H1 (cell line): ENCODE measurements around the gene CXCL10. TPM values are rescaled to one million over a fixed set of nuclear protein-coding genes. Genes with fewer than 3 reads are reported as not detected.

Experiments used
- CTCF ChIA-PET: fragments of 300-600 bp; sonication (Branson Sonifier 250); formaldehyde crosslinking; loops from one replicate; lab custom pipeline; 2021; ENCODE audit not compliant: partially characterized antibody; lab: Charles Lee
- POLR2A ChIA-PET: fragments of 300-600 bp; sonication (Branson Sonifier 250); formaldehyde crosslinking; loops from one replicate; lab custom pipeline; 2021; ENCODE audit warnings: inconsistent platforms; ENCODE audit not compliant: partially characterized antibody; lab: Charles Lee
- DNase-seq, 2 experiments: peaks; one replicate each; pipeline versions ENCODE4 v3.0.0 to v3.0.0-alpha.2; 2010 to 2022; ENCODE audit warnings: low spot score in 2 of 2, low read depth in 1 of 2, mixed read lengths in 1 of 2
- FAIRE-seq: peaks from 2 replicates; lab custom pipeline; 2011; peaks lifted over from hg19 to GRCh38; lab: Jason Lieb, UNC
- H2AFZ ChIP-seq: 2 replicates; pipeline ENCODE4 v1.8.1; 2012; ENCODE audit warnings: low read length, inconsistent platforms
- H2AK5ac ChIP-seq: 2 replicates; pipeline ENCODE4 v1.6.1; 2013; ENCODE audit warnings: low read depth, low read length
- H2BK120ac ChIP-seq: replicated peaks from 2 replicates; pipeline ENCODE3; 2013; ENCODE audit warnings: low read depth, low read length, inconsistent platforms
- H2BK12ac ChIP-seq: 2 replicates; pipeline ENCODE4 v1.6.1; 2013; ENCODE audit warnings: low read depth, low read length
- H2BK15ac ChIP-seq: 2 replicates; pipeline ENCODE4 v1.6.1; 2013; ENCODE audit warnings: low read length
- H2BK20ac ChIP-seq: 2 replicates; pipeline ENCODE4 v1.6.1; 2013; ENCODE audit warnings: low read length
- H2BK5ac ChIP-seq: 2 replicates; pipeline ENCODE4 v1.6.1; 2013; ENCODE audit warnings: low read depth, low read length
- H3K14ac ChIP-seq: 2 replicates; pipeline ENCODE4 v1.6.1; 2013; ENCODE audit warnings: inconsistent platforms; ENCODE audit not compliant: insufficient read length
- H3K18ac ChIP-seq: 2 replicates; pipeline ENCODE4 v1.6.1; 2013; ENCODE audit warnings: low read length; ENCODE audit errors: extremely low read depth
- H3K23ac ChIP-seq: 2 replicates; pipeline ENCODE4 v1.6.1; 2013; ENCODE audit warnings: inconsistent platforms; ENCODE audit not compliant: insufficient read length
- H3K23me2 ChIP-seq: 2 replicates; pipeline ENCODE4 v1.6.1; 2013; ENCODE audit warnings: low read depth, low read length
- H3K27ac ChIP-seq: 2 replicates; pipeline ENCODE4 v1.6.1; 2011; ENCODE audit warnings: low read depth, low read length, inconsistent platforms
- H3K27me3 ChIP-seq, 4 experiments: replicated peaks in 1 of 4; 1 replicate in 1 of 4; 2 replicates in 3 of 4; pipeline versions ENCODE4 v1.6.1 to v1.8.1; 2011 to 2013; ENCODE audit warnings: low read length in 3 of 4, mild to moderate bottlenecking in 3 of 4, inconsistent platforms in 2 of 4, mixed read lengths in 2 of 4, moderate library complexity in 1 of 4; ENCODE audit not compliant: control insufficient read depth in 3 of 4, insufficient read depth in 3 of 4; ENCODE audit errors: extremely low read depth in 1 of 4
- H3K36me3 ChIP-seq, 4 experiments: 2 replicates each; pipeline versions ENCODE4 v1.6.1 to v1.8.1; 2011 to 2013; ENCODE audit warnings: mild to moderate bottlenecking in 4 of 4, low read length in 3 of 4, moderate library complexity in 2 of 4, control low read depth in 1 of 4, inconsistent platforms in 1 of 4; ENCODE audit not compliant: insufficient read depth in 4 of 4, control insufficient read depth in 2 of 4
- H3K4ac ChIP-seq: replicated peaks from 2 replicates; pipeline ENCODE3; 2013; ENCODE audit warnings: low read length, low read depth, mixed read lengths, inconsistent platforms; ENCODE audit not compliant: insufficient read length
- H3K4me1 ChIP-seq, 4 experiments: replicated peaks in 1 of 4; 1 replicate in 1 of 4; 2 replicates in 3 of 4; pipeline versions ENCODE4 v1.6.1 to v1.8.1; 2011 to 2013; ENCODE audit warnings: low read length in 3 of 4, inconsistent platforms in 2 of 4, mixed read lengths in 1 of 4; ENCODE audit not compliant: insufficient read depth in 4 of 4, control insufficient read depth in 3 of 4
- H3K4me2 ChIP-seq, 2 experiments: 2 replicates each; pipeline versions ENCODE4 v1.6.1 to v1.8.1; 2011 to 2013; ENCODE audit warnings: low read depth in 2 of 2, low read length in 2 of 2, control low read depth in 1 of 2, inconsistent platforms in 1 of 2, mild to moderate bottlenecking in 1 of 2; ENCODE audit not compliant: insufficient read depth in 1 of 2
- H3K4me3 ChIP-seq, 4 experiments: fragments of 200-600, 300-600 bp in 1 of 4; sonication (generic), shearing (Covaris generic), sonication (Bioruptor Twin) in 1 of 4; 2 replicates each; pipeline versions ENCODE4 v1.5.1 to v1.8.1; 2011 to 2016; ENCODE audit warnings: low read length in 4 of 4, low read depth in 3 of 4, control low read depth in 2 of 4, inconsistent platforms in 2 of 4, mild to moderate bottlenecking in 2 of 4, mixed read lengths in 1 of 4, moderate library complexity in 1 of 4; ENCODE audit not compliant: insufficient read depth in 2 of 4; ENCODE audit errors: extremely low read depth in 1 of 4
- H3K56ac ChIP-seq: replicated peaks from 2 replicates; pipeline ENCODE3; 2013; ENCODE audit warnings: low read depth, mild to moderate bottlenecking, mixed read lengths, low read length, inconsistent platforms; ENCODE audit not compliant: insufficient read length
- H3K79me1 ChIP-seq: 2 replicates; pipeline ENCODE4 v1.6.1; 2013; ENCODE audit warnings: low read depth, low read length, control low read depth
- H3K79me2 ChIP-seq, 2 experiments: 2 replicates each; pipeline versions ENCODE4 v1.6.1 to v1.8.1; 2012 to 2013; ENCODE audit warnings: low read length in 2 of 2, mild to moderate bottlenecking in 2 of 2, inconsistent platforms in 1 of 2; ENCODE audit not compliant: insufficient read depth in 2 of 2, control insufficient read depth in 1 of 2
- H3K9ac ChIP-seq, 4 experiments: replicated peaks in 1 of 4; 1 replicate in 1 of 4; 2 replicates in 3 of 4; pipeline versions ENCODE4 v1.6.1 to v1.8.1; 2011 to 2013; ENCODE audit warnings: low read depth in 3 of 4, low read length in 3 of 4, control low read depth in 2 of 4, mild to moderate bottlenecking in 2 of 4, moderate library complexity in 2 of 4, inconsistent platforms in 1 of 4; ENCODE audit errors: extremely low read depth in 1 of 4
- H3K9me3 ChIP-seq, 2 experiments: 2 replicates each; pipeline versions ENCODE4 v1.6.1 to v1.8.1; 2012 to 2013; ENCODE audit warnings: mild to moderate bottlenecking in 2 of 2, moderate library complexity in 2 of 2, control low read depth in 1 of 2, inconsistent platforms in 1 of 2, low read depth in 1 of 2, low read length in 1 of 2, mixed read lengths in 1 of 2; ENCODE audit not compliant: insufficient read depth in 2 of 2
- H4K20me1 ChIP-seq, 2 experiments: replicated peaks in 1 of 2; 2 replicates each; pipeline versions ENCODE3 to v1.8.1; 2011 to 2013; ENCODE audit warnings: inconsistent platforms in 2 of 2, low read length in 2 of 2, mild to moderate bottlenecking in 1 of 2; ENCODE audit not compliant: insufficient read depth in 2 of 2, control insufficient read depth in 1 of 2
- H4K5ac ChIP-seq: 2 replicates; pipeline ENCODE4 v1.6.1; 2013; ENCODE audit warnings: low read length, low read depth, mixed read lengths, inconsistent platforms; ENCODE audit not compliant: insufficient read length
- H4K8ac ChIP-seq: 2 replicates; pipeline ENCODE4 v1.8.0; 2013; ENCODE audit warnings: mild to moderate bottlenecking, moderate library complexity, low read length, inconsistent platforms; ENCODE audit not compliant: insufficient read depth; ENCODE audit errors: extremely low read depth
- H4K91ac ChIP-seq: replicated peaks from 2 replicates; pipeline ENCODE3; 2013; ENCODE audit warnings: low read length, mixed read lengths, inconsistent platforms; ENCODE audit not compliant: insufficient read length
- ASH2L ChIP-seq: fragments of 200-600, 300-600 bp; sonication (generic); IDR thresholded peaks from one replicate; pipeline ENCODE4 v1.7.1; 2017; ENCODE audit warnings: low read length
- POLR2AphosphoS5 ChIP-seq: IDR thresholded peaks from 2 replicates; pipeline ENCODE4 v1.6.1; 2011; ENCODE audit warnings: low read depth, low read length
- SUZ12 ChIP-seq: fragments of 200-600 bp; sonication (generic); IDR thresholded peaks from 2 replicates; pipeline ENCODE4 v1.6.1; 2012; ENCODE audit warnings: mild to moderate bottlenecking, inconsistent platforms, low read length, moderate library complexity, mixed read lengths
- WGBS, 2 experiments: shearing (Covaris generic) in 1 of 2; methylation state at CpG; one replicate each; pipeline versions ENCODE4 v1.1.6 to v1.1.7; 2013 to 2015; ENCODE audit warnings: low lambda C conversion rate in 2 of 2, mixed read lengths in 2 of 2, inconsistent platforms in 1 of 2, low coverage in 1 of 2, missing lambda C conversion rate in 1 of 2; ENCODE audit not compliant: insufficient replicate concordance in 2 of 2, insufficient coverage in 1 of 2, insufficient read length in 1 of 2; ENCODE audit errors: extremely low coverage in 1 of 2, missing lambda C conversion rate in 1 of 2; 5-methylcytosine and 5-hydroxymethylcytosine counted together
- polyA plus RNA-seq, 7 experiments: library from polyadenylated mRNA; depleted of rRNA in 3 of 7; stranded (reverse) in 5 of 7; unstranded in 2 of 7; fragments of >200 nt in 5 of 7; fragments of 200-250 nt in 2 of 7; gene quantifications; 1 replicate in 5 of 7; 2 replicates in 1 of 7; 4 replicates in 1 of 7; pipeline versions ENCODE4 v1.2.1 to v1.2.3, GENCODE V29; 2011 to 2013; ENCODE audit warnings: missing spikeins in 2 of 7, mixed read lengths in 2 of 7
- total RNA-seq: library from RNA; stranded (reverse); fragmentation: NEBNext Ultra II Directional; extraction: Animal tissue kit (Norgen Biotek cat#: 25700); gene quantifications from 2 replicates; pipeline ENCODE4 v1.2.1, GENCODE V29; 2021
- TF ChIP-seq, protein P1 (sequence below): IDR thresholded peaks from 2 replicates; pipeline ENCODE4 v1.6.1; 2012; ENCODE audit warnings: inconsistent platforms

The CXCL10 gene
- total and polyA plus RNA-seq, 2 of the 8 experiments (the other 6 are each of a cell fraction or from before 2014, with no cell fraction given), result not detected

DNA sequence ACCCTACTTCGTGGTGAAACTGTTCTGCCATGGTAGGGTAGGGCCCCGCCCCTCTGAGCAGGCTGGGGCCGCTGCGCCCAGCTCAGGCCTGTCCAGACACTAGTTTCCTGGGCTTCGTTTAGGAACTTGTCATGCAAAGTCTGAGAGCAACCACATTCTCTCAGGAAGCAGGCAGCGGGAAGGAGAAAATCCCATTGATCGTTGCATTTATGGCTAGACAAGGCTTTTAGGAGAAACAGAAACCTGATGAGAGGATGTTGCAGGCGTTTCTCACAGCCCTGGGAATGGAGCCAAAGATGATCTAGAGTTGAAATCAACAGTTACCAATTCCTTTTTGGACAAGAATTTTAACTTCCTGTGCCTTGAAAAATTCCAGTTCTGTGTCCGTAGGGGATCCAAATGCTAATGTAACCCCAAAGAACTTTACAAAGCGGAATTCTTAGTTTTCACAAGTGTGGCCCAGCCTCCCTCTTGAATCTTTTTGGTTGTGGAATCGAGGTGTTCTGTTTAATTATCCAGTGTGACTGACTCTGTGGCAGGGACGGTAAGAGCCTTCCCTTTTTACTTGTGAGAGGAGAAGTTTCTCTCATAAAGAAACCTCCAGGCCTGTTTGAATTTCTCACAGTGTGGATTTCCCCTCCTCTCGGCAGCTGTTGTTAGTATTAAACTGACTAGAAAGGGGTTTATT lies 11.5 kb downstream of the CXCL10 start:
- H2AFZ ChIP-seq, result peak overlapping the region; percentile 90
- H3K23me2 ChIP-seq, result no peaks in the 10 kb centered on the region; the same call in 1 of the 2 replicates
- no peaks in the 10 kb centered on the region; a peak in 1 of 7 replicates for H3K27me3 ChIP-seq
- CTCF ChIA-PET, result interaction anchor here (1.2 to 1.4 kb wide), 2 partner anchors 16 to 55 kb away, joined by 3 read pairs; no protein-coding TSS in a partner anchor
- no peak overlapping the region; the same call in 1 of the 2 replicates for H3K18ac ChIP-seq
- 0 out of 4 replicates have a peak overlapping the region, but pooled peaks of 1 of the 2 experiments have one; percentile 16 for H3K4me2 ChIP-seq
- H4K8ac ChIP-seq, result no peak overlapping the region
- H3K14ac ChIP-seq, result no peak overlapping the region
- no peak overlapping the region for H3K4me3 ChIP-seq
- no peak overlapping the region for H2BK15ac ChIP-seq
- H4K91ac ChIP-seq, result no peak overlapping the region
- no peaks in the 10 kb centered on the region for H3K79me1 ChIP-seq
- no peak overlapping the region for H2BK12ac ChIP-seq
- no peak overlapping the region for H4K5ac ChIP-seq
- H3K23ac ChIP-seq, result no peak overlapping the region
- peaks cover 0 to 7% (median 3%) of the 10 kb centered on the region in 4 experiments; a peak in 5 of 7 replicates for H3K4me1 ChIP-seq
- no peaks in the 10 kb centered on the region for H3K9me3 ChIP-seq
- H2AK5ac ChIP-seq, result no peak overlapping the region
- H3K56ac ChIP-seq, result no peak overlapping the region
- no peaks in the 10 kb centered on the region for H3K36me3 ChIP-seq
- TF ChIP-seq POLR2AphosphoS5 (no peak), ASH2L (peak; percentile 29), SUZ12 (no peak)
- TF ChIP-seq, protein P1, sequence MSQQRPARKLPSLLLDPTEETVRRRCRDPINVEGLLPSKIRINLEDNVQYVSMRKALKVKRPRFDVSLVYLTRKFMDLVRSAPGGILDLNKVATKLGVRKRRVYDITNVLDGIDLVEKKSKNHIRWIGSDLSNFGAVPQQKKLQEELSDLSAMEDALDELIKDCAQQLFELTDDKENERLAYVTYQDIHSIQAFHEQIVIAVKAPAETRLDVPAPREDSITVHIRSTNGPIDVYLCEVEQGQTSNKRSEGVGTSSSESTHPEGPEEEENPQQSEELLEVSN, result 0 out of 2 replicates have a peak, but pooled peaks have one; percentile 3
- H2BK5ac ChIP-seq, result no peak overlapping the region
- H3K27ac ChIP-seq, result no peak overlapping the region
- no peaks in the 10 kb centered on the region for H3K79me2 ChIP-seq
- no peaks in the 10 kb centered on the region for H4K20me1 ChIP-seq
- 56% methylated on average over 13 of the region's 13 CpGs; no CpG with 5 or more reads in 1 of the 2 experiments for WGBS, 2 experiments
- no peak overlapping the region; the same call in 1 of the 2 replicates for H2BK20ac ChIP-seq
- no peak overlapping the region for H2BK120ac ChIP-seq
- POLR2A ChIA-PET, result interaction anchor here (1.0 kb wide), 1 partner anchor 113 kb away, joined by 4 read pairs; no protein-coding TSS in a partner anchor
- no peak overlapping the region for H3K4ac ChIP-seq
- FAIRE-seq (peak; percentile 75), DNase-seq (peak in 1 of 2 experiments; percentile 49)
- H3K9ac ChIP-seq, result no peak overlapping the region
